NT2/D1 (cell line): ENCODE results near the gene NOTCH1.

Source experiments
- SUZ12 ChIP-seq: IDR thresholded peaks from 2 replicates; pipeline ENCODE4 v1.6.1; 2011; ENCODE audit not compliant: insufficient read length, insufficient read depth; ENCODE audit errors: extremely low read depth
- YY1 ChIP-seq: IDR thresholded peaks from 2 replicates; pipeline ENCODE4 v1.6.1; 2011; ENCODE audit not compliant: insufficient read length, insufficient read depth
- ZNF274 ChIP-seq: IDR thresholded peaks from 2 replicates; pipeline ENCODE4 v1.6.1; 2011; ENCODE audit warnings: mild to moderate bottlenecking, low read depth, low read length

DNA sequence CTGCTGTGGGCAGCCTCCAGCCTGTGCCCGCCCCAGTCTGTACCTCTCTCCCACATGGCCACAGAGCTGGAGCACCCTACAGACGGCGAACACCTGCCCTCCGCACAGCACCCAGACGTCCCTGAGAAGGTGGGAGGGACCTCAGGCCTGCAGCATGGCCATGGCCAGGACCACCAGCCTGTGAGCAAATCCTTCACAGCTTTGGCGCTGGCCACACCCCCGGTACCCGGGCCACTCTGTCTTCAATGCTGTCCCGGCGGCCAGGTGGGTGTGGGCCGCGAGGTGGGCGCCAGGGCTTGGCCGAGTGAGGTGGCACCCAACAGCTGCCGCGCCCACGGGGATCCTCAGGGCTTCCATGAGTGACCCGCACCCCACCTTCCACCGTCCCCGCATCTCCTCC is 18.7 kb downstream of the NOTCH1 start:
- TF ChIP-seq ZNF274 (no peak), YY1 (no peak), SUZ12 (no peak)
